ENCODE results near the gene GOSR1.
"Not testable (repeated sequence)": the region's sequence is repeated elsewhere in the genome, so short reads cannot be mapped to it uniquely, and the experiment has no call there.

The GOSR1 gene

DNA sequence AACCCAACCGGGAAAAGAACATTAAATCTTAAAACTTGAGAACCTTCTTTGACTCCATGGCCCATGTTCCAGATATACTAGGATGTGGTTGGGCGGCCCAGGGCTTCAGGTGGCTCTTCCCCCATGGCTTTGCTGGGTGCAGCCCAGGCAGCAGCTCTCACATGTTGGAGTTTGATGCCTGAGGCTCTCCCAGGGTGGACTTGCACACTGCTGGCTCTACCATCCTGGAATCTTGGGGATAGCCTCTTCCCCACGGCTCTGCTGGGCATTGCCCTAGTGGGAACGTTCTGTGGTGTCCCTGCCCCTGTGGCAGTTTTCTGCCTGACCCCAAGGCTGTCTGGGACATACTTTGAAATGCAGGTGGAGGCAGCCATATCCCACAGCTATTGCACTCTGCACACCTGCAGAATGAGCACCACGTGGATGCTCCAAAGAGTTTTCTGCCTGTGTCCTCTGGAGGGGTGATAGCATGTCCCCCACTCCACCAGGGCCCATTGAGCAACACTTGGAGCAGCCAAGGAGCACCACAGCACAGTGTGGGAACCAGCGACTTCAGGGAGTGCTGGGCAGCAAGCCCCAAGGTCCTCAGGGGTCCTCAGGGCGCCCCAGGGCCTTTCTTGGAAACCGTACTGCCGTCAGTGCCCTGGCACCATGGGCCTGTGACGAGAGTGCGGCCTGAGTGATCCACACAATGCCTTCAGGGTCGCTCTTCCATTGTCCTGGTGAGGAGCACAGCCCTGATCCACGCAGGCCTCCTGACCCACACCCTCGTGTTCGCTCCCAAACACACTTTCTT is 70.8 kb downstream of the GOSR1 start:
- no peak for TF ChIP-seq ZFX (IDR thresholded peaks at IDR 0.05)
- TF ChIP-seq CTCF (conservative IDR thresholded peaks at IDR 0.05), result no peak
- H3K27ac ChIP-seq, result no peak overlapping the region

- H3K27ac ChIP-seq, result not testable (repeated sequence)
Observed at GRCh38 chr17:30549181-30549580, 72.0 kb downstream of the GOSR1 start.

DNA sequence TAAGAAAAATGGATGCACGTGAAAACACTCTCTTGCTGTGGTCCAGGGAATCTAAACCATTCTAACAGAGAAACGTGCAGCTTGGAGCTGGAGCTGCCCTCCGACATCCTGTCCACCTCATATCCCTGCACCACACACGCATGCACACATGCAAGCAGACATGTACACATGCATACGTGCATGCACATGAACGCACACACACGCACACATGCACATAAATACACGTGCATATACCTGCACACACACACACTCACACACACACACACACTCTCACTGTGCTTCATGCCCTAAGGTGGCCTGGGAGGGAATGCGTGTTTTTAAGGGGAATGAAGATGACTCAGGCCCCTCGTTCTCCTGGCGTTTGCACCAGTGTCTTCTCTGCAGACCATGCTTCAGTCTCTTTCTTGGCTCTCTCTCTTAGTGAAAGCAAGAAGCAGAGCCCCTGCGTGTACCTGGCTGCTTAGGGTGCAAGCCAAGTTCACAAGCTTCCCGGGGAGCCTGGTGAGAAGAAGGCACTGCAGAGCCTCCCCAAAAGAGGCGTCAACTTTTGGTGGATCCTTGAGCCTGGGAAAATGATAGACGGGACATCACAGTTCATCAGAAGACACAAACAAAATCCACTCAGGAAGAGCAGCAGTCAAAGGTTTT is 72.8 kb downstream of the GOSR1 start:
- H3K27ac ChIP-seq, result no peak overlapping the region
- TF ChIP-seq CTCF (conservative IDR thresholded peaks at IDR 0.05), result no peak
- no peak for TF ChIP-seq ZFX (IDR thresholded peaks at IDR 0.05)

GRCh38 chr17:30550512-30551273 is 73.5 kb downstream of the GOSR1 start:
- TF ChIP-seq CTCF (conservative IDR thresholded peaks at IDR 0.05) (no peak), ZFX (IDR thresholded peaks at IDR 0.05) (no peak)
- H3K27ac ChIP-seq, result no peak overlapping the region

DNA sequence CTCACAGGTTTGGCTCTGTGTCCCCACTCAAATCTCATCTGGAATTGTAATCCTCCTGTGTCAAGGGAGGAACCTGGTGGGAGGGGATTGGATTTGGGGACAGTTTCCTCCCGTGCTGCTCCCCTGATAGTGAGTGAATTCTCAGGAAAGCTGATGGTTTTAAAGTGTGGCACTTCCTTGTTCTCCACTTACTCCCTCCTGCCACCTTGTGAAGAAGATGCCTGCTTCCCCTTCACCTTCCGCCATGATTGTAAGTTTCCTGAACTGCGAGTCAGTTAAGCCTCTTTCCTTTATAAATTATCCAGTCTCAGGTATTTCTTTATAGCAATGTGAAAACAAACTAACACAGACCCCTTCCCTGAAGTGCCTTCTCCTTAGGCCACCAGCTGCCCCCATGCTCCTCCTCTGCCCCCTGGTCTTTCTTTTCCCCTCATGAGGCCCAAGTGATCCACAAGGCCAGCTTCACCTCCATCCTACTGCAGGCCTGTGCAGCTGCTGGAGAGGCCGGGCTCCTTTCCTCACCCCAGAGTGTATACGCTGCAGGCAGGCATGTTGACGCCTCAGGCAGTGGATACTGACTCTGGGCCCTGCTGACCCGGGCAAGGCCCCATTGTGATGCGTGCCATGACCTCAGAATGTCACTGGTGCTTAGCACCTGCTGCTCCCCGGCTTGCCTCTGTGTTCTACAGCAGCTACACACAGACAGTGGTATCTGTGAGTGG is 74.2 kb downstream of the GOSR1 start:
- H3K27ac ChIP-seq, result not testable (repeated sequence)

- TF ChIP-seq ZFX (IDR thresholded peaks at IDR 0.05) (no peak), CTCF (conservative IDR thresholded peaks at IDR 0.05) (no peak)
- no peak overlapping the region for H3K27ac ChIP-seq
Observed at GRCh38 chr17:30551996-30552339, 74.8 kb downstream of the GOSR1 start.

DNA sequence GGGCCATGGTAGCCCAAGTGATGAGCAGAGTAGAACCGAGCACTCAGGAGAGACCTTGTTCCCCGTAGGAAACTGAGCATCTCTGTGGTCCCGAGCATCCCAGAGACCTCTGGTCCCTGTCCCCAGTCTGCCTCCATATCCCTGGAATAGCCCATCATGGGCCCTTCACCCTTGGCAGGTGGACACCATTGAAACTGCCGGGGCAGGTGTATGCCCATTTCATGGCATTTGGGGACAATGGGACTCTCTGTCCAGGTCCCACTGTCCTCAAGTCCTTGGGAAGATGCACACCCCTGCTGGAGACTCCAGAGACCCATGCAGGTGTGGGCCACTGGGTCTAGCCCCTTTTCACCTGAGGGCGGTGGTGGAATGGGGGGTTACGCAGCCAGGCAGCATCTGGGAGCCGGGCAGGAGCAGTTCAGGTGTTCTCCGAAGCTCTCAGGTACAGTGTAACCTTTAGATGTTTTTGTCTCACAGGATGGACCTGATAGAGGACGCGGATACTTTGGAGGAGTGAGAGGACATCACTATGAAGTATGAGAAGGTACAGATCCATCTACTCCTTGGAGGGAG is 75.9 kb downstream of the GOSR1 start:
- TF ChIP-seq ZFX (IDR thresholded peaks at IDR 0.05) (no peak), CTCF (conservative IDR thresholded peaks at IDR 0.05) (no peak)
- H3K27ac ChIP-seq, result no peak overlapping the region

DNA sequence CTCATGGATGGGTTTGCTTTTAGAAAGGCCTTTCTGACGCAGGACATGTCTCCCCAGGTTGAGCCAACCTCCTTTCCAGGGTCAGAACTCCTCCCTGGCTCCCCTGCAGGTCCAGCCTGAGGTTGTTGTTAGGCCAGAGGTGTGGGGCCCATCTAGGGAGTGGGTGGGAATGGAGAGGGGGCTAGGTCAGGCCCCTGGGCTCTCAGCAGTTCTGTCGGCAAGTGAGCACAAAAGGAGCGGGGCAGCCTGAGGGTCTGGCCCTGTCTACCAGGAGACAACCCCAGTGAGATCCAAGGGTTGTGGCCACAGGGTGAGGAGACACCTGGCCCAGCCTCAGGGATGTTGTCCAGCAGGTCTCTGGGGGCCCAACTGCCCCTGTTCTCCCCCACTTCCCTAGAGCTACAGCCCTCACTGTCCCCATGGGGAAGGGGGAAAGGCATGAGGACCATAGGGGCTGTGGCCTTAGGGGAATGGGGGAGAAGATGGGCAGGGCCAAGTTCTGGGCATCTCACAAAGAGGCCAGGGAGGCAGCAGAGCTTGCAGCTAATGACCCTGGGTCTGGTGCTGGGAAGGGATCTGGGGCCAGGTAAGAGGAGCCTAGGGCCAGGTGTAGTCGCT is 76.7 kb downstream of the GOSR1 start:
- H3K27ac ChIP-seq, result not testable (repeated sequence)

All from C4-2B (cell line).